HG02588 (cell line): ENCODE data around the gene SLC66A2.
A peak's percentile ranks its signal among the peaks of the same experiment; 100 is the strongest.
"Not testable (repeated sequence)": the region's sequence is repeated elsewhere in the genome, so short reads cannot be mapped to it uniquely, and the experiment has no call there.

Experiments used
- ATAC-seq: cut with Tn5 transposase; IDR thresholded peaks from one replicate; pipeline ENCODE4 v1.9.1; 2021; ENCODE audit warnings: mild to moderate bottlenecking, moderate library complexity; ENCODE audit not compliant: unreplicated experiment

SLC66A2 gene

DNA sequence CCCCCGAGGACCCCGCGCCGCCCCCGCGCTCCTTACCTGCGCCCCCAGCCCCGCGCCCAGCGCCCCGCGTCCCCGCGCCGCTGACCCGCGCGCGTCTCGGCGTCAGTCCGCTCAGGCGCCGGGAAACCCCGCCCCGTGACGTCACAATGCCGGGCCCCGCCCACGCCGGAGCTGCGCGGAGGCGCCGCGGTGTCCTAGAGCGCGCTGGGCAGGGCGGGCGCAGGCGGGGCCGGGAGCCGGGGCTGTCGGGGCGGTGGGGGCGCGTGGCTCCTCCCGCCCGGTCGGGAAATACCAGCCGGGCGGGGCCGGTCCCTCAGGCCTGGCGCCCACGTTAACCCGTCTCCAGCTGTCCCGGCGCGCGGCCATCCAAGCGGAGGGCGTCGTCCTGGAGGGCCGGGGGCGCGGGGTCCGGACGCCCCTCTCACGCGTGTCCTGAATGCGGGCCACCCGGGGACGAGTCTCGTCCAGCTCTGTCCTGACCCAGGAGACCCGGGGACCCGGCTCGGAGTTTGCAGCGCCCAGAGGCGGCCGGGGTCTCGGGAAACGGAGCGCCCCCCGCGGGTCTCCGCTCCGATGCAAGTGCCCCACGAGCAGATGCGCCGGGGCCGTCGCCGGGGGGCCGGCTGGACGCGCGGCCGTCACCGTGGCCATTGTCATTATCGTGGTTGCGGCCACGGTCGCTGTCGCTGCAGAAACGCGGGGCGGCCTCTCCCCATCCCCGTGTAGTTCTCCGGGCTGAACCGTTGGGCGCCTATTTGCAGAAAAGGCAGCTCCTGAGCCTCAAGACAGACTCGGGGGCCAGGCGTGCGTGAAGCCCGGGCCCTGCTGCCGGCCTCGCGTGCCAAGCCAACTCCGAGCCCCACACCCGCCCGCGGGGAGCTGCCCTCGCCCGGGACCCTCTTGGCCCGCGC is at the start of gene SLC66A2:
Gene SLC66A2, minus strand, starts transcription at position 109 of the 911 bp plus-strand sequence. CDS start 727 bp downstream, outside the sequence.
- peak; percentile 82 for ATAC-seq

DNA sequence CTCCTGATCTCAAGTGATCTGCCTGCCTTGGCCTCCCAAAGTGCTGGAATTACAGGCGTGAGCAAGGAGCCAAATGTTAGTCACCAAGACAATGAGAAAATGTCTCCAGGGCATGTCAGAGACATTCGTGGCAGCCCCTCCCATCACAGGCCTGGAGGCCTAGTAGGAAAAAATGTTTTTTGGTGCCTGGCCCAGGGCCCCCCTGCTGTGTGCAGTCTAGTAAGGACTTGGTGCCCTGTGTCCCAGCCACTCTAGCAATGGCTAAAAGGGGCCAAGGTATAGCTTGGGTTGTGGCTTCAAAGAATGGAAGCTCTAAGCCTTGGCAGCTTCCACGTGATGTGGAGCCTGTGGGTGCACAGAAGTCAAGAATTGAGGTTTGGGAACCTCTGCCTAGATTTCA is 49.4 kb upstream of the SLC66A2 start:
- no peak for ATAC-seq

DNA sequence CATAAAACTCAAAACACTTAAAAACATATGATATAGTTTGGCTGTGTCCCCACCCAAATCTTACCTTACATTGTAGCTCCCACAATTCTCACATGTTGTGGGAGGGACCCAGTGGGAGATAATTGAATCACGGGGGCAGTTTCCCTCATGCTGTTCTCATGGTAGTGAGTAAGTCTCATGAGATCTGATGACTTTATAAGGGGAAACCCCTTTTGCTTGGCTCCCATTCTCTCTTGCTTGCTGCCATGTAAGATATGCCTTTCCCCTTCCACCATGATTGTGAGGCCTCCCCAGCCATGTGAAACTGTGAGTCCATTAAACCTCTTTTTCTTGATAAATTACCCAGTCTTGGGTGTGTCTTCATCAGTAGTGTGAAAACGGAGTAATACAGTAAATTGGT is 48.2 kb upstream of the SLC66A2 start:
- not testable (repeated sequence) for ATAC-seq

DNA sequence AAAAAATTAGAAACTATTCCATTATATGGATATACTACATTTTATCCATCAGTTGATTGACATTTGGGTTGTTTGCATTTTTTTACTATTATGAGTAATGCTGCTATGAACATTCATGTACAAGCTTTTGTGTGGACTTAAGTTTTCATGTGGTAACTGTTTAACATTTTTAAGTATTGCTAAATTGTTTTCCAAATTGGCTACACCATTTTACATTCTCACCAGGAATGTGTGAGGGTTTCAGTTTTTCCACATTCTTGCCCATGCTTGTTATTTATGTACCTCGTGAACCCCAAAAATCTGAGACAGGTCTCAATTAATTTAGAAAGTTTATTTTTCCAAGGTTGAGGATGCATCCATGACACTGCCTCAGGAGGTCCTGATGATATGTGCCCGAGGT is 40.0 kb upstream of the SLC66A2 start:
- no peak for ATAC-seq

DNA sequence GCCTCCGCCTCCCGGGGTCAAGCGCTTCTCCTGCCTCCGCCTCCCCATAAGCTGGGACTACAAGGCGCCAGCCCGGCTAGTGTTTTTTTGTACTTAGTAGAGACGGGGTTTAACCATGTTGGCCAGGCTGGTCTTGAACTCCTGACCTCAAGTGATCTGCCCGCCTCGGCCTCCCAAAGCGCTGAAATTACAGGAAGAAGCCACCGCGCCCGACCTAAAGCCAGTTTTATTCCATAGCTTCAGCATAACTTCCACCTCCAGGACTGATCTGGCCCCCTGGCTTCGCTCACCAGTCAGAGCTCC is 37.7 kb upstream of the SLC66A2 start:
- no peak for ATAC-seq

DNA sequence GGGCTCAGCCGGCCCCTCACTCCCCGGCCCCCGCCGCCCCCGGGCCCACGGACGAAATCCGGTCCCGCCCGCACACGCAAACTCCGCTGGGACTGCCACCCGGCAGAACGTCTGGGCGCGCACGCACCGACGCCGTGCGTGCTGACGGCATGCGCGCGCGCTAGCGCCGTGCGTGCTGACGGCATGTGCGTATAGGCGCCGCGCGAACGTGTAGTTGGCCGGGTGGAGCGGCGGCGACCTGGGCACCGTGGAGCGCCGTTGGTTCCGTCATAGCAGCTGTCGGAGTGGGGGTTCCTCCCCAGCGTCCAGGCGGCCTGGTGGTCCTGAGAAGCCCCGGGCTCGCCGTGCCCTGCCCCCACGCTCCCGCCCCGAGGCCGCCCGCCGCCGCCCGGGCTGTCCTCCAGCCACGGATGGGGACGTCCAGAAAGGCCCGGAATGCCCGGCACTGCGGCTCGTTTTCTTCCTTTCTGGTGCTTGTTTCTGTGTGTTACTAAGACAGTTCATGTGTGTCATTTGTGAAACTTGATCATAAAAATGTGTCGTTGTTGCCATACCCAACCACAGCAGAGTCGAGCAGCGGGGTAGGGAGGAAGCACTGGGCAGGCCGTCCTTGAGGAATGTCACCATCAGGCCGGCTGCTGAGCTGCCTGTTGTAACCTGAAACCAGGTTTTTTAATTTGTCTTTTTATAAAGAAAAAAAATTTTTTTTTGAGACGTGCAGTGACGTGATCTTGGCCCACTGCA is 37.2 kb upstream of the SLC66A2 start, which contains the start of gene TXNL4A:
Gene TXNL4A, minus strand, starts transcription at position 113 of the 744 bp plus-strand sequence. CDS start 171 bp downstream, outside the sequence.
- peak; percentile 97 for ATAC-seq

DNA sequence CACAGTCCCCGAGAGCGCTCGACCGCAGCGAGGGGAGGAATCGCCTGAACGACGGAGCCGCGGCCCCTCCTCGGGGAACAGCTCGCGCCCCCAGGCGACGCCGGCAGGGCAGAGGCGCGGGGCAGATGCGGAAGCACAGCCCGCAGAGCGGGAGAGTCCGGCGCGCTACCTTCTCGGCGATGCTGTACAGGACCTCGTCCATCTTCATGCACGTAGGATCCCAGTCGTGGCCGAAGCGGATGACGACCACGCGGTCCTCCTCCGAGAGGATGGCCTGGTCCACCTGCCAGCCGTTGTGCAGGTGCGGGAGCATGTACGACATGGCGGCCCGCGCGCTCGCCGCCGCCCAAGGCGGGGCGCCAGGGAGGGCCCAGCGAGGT is 36.6 kb upstream of the SLC66A2 start:
- peak; percentile 54 for ATAC-seq

DNA sequence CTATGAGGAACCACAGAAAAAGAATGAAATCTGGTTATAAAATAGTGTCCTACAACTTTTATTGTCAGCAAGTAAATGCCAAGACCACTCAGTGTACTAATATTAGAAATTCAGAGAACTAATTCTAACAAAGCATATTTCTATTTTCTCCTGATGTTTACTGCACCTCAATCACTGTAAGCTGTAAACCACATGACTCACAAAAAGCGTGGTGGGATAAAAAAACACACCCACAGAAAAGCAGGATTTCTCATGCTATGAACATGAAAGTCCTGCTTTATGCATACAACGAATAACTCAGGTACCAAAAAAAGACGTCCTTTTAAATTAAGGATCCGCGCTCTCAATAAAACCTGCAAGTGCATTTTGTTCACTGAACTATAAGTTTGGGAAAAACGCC is 36.1 kb upstream of the SLC66A2 start:
- no peak for ATAC-seq

DNA sequence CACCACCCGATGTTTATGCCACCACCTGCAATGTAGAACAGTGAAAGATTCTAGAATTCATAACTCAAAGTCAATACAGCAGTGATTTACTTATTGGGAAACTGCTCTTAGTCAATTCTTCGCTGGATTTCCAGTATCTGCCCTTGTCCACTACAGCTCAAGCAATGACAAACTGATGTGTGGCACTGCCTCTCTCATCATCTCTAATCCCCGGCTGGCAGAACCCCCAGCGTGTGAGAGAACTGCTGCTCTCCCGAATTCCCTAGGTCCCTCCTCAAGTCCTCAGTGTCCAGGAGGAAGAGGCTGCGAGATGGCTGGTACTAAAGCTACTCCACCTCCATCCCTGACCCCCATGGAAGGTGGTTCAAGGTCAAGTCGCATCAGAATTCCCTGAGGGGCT is 35.3 kb upstream of the SLC66A2 start:
- no peak for ATAC-seq

DNA sequence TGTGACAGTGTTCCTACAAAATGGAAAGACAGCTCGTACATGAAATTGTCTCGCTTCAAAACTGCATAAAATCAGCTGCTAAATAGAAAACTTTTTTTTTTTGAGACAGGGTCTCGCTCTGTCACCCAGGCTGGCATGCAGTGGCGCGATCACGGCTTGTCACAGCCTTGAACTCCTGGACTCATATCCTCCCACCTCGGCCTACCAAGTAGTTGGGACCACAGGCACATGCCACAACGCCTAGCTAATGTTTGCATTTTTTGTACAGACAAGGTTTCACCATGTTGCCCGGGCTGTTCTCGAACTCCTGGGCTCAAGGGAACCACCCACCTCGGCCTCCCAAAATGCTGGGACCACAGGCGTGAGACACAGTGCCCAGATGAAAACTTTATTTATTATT is 33.7 kb upstream of the SLC66A2 start:
- no peak for ATAC-seq

DNA sequence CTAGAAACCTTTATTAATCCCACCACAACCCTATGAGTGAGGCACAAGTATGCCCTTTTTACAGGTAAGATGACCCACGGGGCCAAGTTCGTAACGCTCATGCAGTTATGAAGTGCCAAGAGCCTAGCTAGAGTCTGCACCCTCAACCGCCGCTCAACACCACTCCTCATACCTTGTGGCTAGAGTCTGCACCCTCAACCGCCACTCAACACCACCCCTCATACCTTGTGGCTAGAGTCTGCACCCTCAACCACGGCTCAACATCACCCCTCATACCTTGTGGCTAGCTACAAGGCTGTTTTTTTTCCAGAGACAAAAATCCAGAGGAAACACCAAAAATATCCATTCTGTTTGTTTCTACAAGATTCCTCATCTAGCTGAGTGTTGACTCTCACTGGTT is 32.3 kb upstream of the SLC66A2 start:
- no peak for ATAC-seq

DNA sequence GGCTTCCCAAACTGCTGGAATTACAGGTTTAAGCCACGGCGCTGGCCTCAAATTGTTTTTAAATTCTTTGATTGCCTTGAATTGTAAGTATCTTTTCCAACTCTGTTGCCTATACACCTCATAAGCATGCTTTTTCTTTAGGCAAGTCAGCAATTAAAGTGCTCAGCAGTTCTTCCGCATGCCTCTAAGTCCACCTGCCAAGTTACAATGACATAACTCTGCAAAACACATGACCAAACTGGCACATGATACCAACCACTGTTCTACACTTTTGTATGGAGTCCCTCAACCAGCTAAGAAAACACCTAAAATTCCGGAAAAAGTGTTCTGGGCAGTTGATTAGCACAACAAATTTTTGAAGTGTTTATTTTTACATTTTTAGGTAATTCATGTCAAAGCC is 31.8 kb upstream of the SLC66A2 start:
- ATAC-seq = no peak

DNA sequence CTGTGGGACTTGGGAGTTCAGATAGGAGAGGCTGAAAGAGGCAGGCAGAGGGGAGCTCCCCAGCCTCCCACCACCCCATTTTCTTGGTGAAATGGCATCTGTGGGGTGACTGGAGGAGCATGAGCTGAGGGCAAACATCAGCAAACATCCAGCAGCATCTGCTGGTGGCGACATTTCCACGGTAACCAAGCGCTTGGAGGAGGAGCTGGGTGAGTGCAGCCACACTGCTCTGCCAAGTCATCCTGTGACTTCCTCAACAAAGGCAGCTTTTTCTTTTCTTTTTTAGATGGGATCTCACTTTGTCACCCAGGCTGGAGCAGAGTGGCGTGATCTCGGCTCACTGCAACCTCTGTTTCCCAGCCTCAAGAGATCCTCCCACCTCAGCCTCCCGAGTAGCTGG is 31.3 kb upstream of the SLC66A2 start:
- no peak for ATAC-seq

DNA sequence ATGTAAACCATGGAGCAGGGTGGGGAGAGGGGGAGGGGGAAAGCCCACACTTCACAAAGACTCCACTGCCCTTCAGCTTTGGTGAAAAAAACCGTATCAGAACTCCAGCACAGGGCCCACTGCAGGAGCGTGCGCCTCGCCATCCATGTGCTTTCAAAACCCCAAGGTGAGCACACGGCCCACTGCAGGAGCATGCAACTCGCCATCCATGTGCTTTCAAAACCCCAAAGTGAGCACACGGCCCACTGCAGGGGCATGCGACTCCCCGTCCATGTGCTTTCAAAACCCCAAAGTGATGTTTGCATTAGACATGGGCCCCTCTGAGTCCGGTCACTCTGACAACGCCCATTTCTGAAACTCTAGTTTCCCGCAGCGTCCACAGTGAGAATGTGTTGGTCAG is 29.1 kb upstream of the SLC66A2 start:
- no peak for ATAC-seq

DNA sequence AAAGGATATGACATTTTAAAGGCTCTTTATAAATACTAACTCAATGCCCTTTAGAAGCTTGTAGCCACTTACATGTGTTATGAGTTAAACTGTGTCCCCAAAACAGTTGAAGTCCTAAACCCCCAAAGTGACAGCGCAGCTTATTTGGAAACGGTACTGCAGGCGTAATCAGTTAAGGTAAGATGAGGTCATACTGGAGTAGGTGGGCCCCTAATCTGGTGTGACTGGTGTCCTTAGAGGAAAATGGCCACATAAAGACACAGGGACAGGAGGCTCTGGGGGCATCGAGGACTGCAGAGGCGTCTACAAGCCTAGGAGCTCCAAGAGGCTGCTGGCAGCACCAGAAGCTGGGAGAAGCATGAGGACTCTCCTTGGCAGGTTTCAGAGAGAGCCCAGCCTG is 28.4 kb upstream of the SLC66A2 start:
- no peak for ATAC-seq

DNA sequence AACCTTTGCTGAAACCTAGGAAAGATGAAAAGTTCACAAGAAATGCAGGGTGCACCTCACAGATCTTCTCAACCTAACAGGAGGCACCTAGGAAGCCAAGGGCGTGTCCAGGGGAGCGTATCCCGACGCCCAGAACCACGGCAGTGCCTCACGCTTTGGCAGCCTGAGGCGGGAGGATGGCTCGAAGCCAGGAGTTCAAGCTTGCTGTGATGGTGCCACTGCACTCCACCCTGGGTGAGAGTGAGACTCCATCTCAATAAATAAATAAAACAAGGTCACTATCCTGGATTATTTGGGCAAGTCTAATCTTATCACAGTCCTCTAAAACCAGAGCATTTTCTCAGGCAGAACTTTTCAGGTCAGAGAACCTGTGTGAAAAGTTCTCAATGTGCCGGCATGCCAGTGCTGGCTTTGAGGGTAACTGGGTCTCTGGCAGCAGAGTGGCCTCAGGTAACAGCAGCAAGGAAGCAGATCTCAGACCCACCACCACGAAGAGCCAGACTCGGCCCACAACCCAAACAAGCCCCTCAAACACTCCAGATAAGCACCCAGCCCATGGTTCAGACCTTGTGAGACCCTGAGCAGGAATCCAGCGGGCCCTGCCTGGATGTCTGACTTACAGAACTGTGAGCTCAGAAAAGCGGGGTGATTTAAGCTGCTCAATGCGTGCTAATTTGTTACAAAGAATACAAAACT is 24.7 kb upstream of the SLC66A2 start:
- ATAC-seq = no peak

DNA sequence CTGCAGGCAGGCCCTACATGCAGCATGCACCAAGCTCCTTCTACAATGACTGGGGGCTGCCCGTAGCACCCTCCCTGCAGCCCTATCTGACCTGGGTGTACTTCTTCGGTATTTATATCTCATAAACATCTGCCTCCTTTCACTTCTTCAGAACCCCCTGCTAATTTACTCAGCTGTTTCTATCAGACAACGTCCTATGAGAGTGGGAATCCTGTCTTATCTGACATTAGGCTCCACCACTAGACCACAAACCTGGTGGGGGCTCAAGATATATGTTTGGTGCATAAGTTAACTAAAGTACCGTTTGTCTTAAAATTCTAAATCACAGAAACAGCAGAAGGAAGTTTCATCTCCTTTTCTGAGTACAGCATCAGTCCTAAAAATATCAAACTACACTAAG is 23.6 kb upstream of the SLC66A2 start:
- ATAC-seq = no peak

DNA sequence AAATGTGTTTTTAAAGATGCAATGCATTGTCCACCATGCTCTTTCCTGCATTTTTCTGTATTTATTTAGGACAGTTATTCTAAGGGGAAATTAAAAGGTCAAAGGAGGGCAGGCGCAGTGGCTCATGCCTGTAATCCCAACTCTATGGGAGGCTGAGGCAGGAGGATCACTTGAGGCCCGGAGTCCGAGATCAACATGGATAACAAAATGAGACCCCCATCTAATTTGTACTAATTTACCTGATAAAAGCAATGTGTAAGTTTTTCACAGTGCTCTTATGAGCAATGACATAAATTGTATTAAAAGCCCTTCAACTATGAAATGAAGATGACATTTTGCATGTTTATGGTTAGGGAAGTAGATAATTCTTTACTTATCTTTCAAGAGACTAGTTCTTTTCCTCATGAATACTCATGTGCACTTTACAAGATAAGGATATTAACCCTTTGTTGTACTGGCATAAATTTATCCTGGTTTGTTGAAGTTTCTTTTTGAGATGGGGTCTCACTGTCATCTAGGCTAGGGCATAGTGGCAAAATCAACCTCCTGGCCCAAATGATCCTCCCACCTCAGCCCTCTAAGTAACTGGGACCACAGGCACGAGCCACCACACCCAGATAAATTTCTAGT is 22.7 kb upstream of the SLC66A2 start:
- no peak for ATAC-seq

DNA sequence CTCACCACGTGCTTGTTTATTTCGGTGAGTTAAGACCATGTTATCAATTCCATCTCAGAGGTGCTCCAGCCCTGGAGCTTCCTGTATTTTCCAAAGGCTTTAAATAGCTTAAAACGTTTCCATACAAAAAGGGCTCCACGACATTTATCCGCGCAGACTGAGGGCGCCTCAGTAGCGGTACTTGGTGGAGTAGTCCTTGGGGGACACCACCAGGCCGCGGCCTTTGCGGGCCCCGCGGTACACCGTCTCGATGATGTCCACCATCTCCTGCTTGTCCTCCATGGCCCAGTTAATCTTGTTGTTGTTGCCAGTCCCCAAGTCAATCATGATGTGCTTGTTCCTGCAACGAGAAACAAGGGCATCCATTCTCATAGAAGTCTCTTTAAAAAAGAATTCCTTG is 22.1 kb upstream of the SLC66A2 start:
- no peak for ATAC-seq

DNA sequence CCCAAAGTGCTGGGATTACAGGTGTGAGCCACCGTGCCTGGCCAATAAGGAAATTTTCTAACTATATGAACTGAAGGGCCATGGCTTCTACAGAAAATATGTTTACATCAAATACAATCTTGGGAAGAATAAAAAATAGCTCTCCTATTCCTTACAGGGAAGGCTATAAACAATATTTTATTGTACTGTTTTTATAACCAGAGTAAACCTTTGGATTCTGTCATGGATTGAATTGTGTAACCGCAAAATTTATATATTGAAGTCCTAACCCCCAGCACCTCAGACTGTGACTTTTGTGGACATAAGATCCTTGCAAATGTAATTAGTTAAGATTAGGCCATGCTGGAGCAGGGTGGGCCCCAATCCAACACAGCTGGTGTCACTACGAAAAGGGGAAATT is 21.3 kb upstream of the SLC66A2 start:
- no peak for ATAC-seq

DNA sequence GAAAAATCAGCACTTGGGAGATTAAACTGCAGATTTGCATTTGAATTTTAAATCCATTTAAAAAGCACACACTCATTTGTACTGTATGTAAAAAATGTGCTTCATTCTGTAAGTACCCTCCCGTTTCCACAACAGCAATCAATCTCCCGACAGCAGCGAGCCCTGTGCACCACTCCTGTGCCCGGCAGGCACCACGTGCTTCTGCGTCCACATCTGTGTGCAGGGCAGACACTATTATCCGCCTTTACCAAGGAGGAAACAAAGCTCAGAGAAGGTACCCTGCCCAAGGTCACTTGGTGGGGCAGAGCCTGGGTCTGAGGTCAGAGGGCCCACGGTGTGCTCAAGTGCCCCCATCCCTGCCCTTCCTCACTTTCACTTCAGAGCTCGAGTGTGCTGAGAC is 20.5 kb upstream of the SLC66A2 start:
- no peak for ATAC-seq
